Stimulated activated naive B cell treated with anti-CD40 and anti-IgM and Interleukin-4, amounts not matched to agents 10 μg/mL and 1 μg/mL and 100 μg/mL, for 72 hours (primary cell): ENCODE measurements around the gene C8B.

Source experiments
- ATAC-seq, 2 donors: fragments of 150-1000 bp; cut with Tn5 transposase; replicated peaks; 2 replicates each; pipeline ENCODE4 v1.10.0; 2021; ENCODE audit warnings: moderate library complexity in 1 of 2
- DNase-seq: peaks from one replicate; pipeline ENCODE4 v3.0.0; 2021
- H3K27ac Mint-ChIP-seq: one replicate; pipeline ENCODE4 v1.8.0; 2022; ENCODE audit warnings: mild to moderate bottlenecking, mixed read lengths
- H3K27me3 Mint-ChIP-seq, 2 donors: one replicate each; pipeline ENCODE4 v1.8.0; 2022; ENCODE audit warnings: mixed read lengths in 2 of 2
- H3K36me3 Mint-ChIP-seq, 2 donors: one replicate each; pipeline ENCODE4 v1.8.0; 2022; ENCODE audit warnings: mixed read lengths in 2 of 2, mild to moderate bottlenecking in 1 of 2
- H3K4me1 Mint-ChIP-seq, 2 donors: one replicate each; pipeline ENCODE4 v1.8.0; 2022; ENCODE audit warnings: mixed read lengths in 2 of 2, mild to moderate bottlenecking in 1 of 2
- H3K4me3 Mint-ChIP-seq, 2 donors: one replicate each; pipeline ENCODE4 v1.8.0; 2022; ENCODE audit warnings: mild to moderate bottlenecking in 2 of 2, mixed read lengths in 2 of 2, moderate library complexity in 1 of 2
- H3K9me3 Mint-ChIP-seq, 2 donors: one replicate each; pipeline ENCODE4 v1.8.0; 2022; ENCODE audit warnings: mixed read lengths in 2 of 2, mild to moderate bottlenecking in 1 of 2

C8B gene

DNA sequence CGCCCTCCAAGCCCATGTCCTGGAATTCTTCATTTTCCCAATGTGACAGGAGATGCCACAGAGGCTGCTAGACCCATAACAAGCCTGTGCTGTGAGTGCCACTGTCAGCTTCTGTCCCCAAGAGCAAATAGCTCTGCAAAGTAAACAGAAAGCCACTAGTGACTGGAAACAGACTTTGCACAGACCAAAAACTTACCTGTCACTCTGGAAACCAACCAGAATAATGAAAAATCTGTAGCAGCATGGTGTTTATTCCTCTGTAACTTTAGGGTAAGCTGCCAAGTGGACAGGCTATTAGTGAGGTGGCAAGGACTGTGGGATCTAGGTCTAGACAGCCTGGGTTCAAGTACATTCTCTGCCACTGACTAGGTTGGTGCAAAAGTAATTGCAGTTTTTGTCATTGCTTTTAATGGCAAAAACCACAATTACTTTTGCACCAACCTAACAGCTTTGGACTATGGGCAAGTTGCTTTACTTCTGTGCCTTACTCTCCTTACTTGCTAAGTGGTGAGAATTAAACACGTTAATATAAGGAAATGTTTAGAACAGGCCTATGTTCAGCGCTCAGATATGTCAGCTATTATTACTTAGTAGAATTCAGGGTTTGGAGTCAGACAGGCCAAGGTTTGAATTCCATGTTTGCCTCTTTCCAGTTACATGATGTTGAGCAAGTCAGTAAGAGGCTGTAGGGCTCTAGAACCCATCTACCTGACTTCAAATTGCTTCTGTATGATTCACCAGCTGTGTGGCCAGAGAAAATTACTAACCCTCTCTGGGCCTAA lies at the start of gene C8B:
TSS of gene C8B (minus strand) at position 100 of the 782 bp plus-strand sequence. CDS start at position 33, 67 bp downstream.
- Mint-ChIP-seq H3K4me3 (no peak within 1 kb of the TSS), H3K27ac (no peak within 1 kb of the TSS), H3K36me3 (no peaks in the 10 kb centered on the region), H3K27me3 (no peaks in the 10 kb centered on the region), H3K9me3 (no peaks in the 10 kb centered on the region), H3K4me1 (no peaks in the 10 kb centered on the region)
- DNase-seq (no peak), ATAC-seq (no peak)

GRCh38 chr1:57015071-57015470 lies 49.3 kb upstream of the C8B start:
- DNase-seq: no peak
- no peaks in the 10 kb centered on the region for H3K9me3 Mint-ChIP-seq
- H3K4me3 Mint-ChIP-seq: no peak overlapping the region
- H3K36me3 Mint-ChIP-seq: no peaks in the 10 kb centered on the region
- H3K27ac Mint-ChIP-seq: no peak overlapping the region
- ATAC-seq: no peak
- peaks cover 0 to 4% of the 10 kb centered on the region in 2 donors for H3K27me3 Mint-ChIP-seq
- no peaks in the 10 kb centered on the region for H3K4me1 Mint-ChIP-seq

- Mint-ChIP-seq H3K4me3 (no peak overlapping the region), H3K27me3 (peaks cover 0 to under 1% of the 10 kb centered on the region in 2 donors), H3K27ac (no peak overlapping the region), H3K4me1 (no peaks in the 10 kb centered on the region), H3K9me3 (no peaks in the 10 kb centered on the region), H3K36me3 (no peaks in the 10 kb centered on the region)
- DNase-seq (no peak), ATAC-seq (peak in 1 of 2 donors; percentile 48)
Measured at GRCh38 chr1:57013522-57013921, 47.7 kb upstream of the C8B start.

GRCh38 chr1:57012315-57012714 lies 46.5 kb upstream of the C8B start:
- DNase-seq (no peak), ATAC-seq (no peak)
- Mint-ChIP-seq H3K4me1 (no peaks in the 10 kb centered on the region), H3K9me3 (no peaks in the 10 kb centered on the region), H3K36me3 (no peaks in the 10 kb centered on the region), H3K4me3 (no peak overlapping the region), H3K27me3 (no peaks in the 10 kb centered on the region), H3K27ac (no peak overlapping the region)

- Mint-ChIP-seq H3K9me3 (no peaks in the 10 kb centered on the region), H3K4me1 (no peaks in the 10 kb centered on the region), H3K4me3 (no peak overlapping the region), H3K27me3 (no peaks in the 10 kb centered on the region), H3K27ac (no peak overlapping the region), H3K36me3 (no peaks in the 10 kb centered on the region)
- DNase-seq (no peak), ATAC-seq (no peak)
Measured at GRCh38 chr1:57010511-57010910, 44.7 kb upstream of the C8B start.

DNA sequence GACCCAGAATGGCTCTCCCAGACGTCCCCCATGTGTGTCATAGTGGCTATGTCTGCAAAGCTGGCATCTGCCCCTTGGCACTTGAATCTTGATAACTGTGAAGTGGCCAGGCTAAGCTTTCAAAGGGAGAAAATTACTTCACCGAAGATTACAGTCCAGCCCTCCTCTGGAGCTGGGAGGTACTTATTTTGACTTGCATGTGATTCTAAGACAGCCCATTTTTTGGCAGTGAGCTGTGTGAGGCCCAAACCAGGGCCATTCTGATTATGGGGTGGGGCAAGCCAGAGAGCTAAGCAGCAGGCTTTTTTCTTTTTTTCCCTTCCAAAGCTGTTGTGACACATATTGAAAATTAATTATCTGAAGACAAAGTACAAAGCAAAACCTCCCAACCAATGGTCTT lies 42.1 kb upstream of the C8B start:
- Mint-ChIP-seq H3K27ac (no peak overlapping the region), H3K27me3 (no peaks in the 10 kb centered on the region), H3K36me3 (no peaks in the 10 kb centered on the region), H3K9me3 (no peaks in the 10 kb centered on the region), H3K4me3 (no peak overlapping the region), H3K4me1 (no peaks in the 10 kb centered on the region)
- DNase-seq (no peak), ATAC-seq (no peak)

- ATAC-seq (no peak), DNase-seq (no peak)
- no peaks in the 10 kb centered on the region for H3K9me3 Mint-ChIP-seq
- no peaks in the 10 kb centered on the region for H3K4me1 Mint-ChIP-seq
- no peaks in the 10 kb centered on the region for H3K27me3 Mint-ChIP-seq
- H3K27ac Mint-ChIP-seq: no peak overlapping the region
- no peak overlapping the region for H3K4me3 Mint-ChIP-seq
- H3K36me3 Mint-ChIP-seq: no peaks in the 10 kb centered on the region
Measured at GRCh38 chr1:57007472-57007871, 41.7 kb upstream of the C8B start.

GRCh38 chr1:57003398-57004139 lies 37.8 kb upstream of the C8B start:
- peaks cover 4 to 6% of the 10 kb centered on the region in 2 donors for H3K27me3 Mint-ChIP-seq
- DNase-seq (no peak), ATAC-seq (no peak)
- H3K9me3 Mint-ChIP-seq: peaks cover 0 to 3% of the 10 kb centered on the region in 2 donors
- no peak overlapping the region for H3K27ac Mint-ChIP-seq
- H3K36me3 Mint-ChIP-seq: no peaks in the 10 kb centered on the region
- H3K4me3 Mint-ChIP-seq: no peak overlapping the region
- no peaks in the 10 kb centered on the region for H3K4me1 Mint-ChIP-seq

GRCh38 chr1:56995414-56996100 lies 29.7 kb upstream of the C8B start:
- H3K4me1 Mint-ChIP-seq: no peaks in the 10 kb centered on the region
- DNase-seq: no peak
- H3K4me3 Mint-ChIP-seq: no peak overlapping the region
- H3K27me3 Mint-ChIP-seq: peaks cover 0 to 14% of the 10 kb centered on the region in 2 donors
- H3K27ac Mint-ChIP-seq: no peak overlapping the region
- no peak for ATAC-seq
- H3K36me3 Mint-ChIP-seq: no peaks in the 10 kb centered on the region
- H3K9me3 Mint-ChIP-seq: peaks cover 0 to 1% of the 10 kb centered on the region in 2 donors

GRCh38 chr1:56993475-56993874 lies 27.7 kb upstream of the C8B start:
- DNase-seq (no peak), ATAC-seq (no peak)
- Mint-ChIP-seq H3K27me3 (peaks cover 0 to 16% of the 10 kb centered on the region in 2 donors), H3K4me1 (no peaks in the 10 kb centered on the region), H3K9me3 (peaks cover 0 to 1% of the 10 kb centered on the region in 2 donors), H3K36me3 (no peaks in the 10 kb centered on the region), H3K27ac (no peak overlapping the region), H3K4me3 (no peak overlapping the region)

DNA sequence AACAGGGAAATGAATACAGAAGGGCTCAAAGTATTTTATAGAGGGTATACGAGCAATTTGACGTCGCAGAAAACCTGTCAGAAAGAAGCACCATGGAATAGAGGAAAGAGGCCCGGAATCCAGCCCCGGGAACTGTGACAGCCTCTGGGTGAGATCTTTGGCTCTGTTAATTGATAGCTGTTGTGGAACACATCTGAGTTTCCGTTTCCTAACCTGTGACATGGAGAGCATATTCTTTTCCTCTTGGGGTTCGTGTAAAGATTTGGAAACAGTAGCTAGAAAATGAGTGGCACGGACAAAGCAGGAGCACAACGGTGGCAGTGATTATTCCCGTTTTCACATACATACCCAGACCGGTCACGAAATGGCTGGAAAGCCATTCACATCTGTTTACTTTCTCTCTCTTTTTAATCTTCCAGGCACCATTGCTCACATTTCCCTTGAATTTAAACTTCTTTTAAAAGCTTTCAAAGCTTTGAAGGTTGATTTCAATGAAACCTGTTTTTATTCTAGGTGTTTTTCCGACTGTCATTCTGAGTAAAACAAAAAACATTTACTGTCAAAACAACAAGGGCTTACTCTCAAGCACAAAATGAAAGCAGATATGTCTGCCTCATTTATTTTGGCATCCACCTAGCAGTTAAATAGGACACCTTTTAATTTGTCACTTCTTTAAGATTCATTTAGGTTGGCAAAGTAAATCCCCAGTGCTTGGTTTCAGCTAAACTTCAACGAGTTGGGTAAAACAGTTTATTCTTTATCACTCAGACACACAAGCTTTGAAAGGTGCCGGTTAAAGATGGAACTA lies 26.7 kb upstream of the C8B start:
- Mint-ChIP-seq H3K27me3 (peaks cover 0 to 16% of the 10 kb centered on the region in 2 donors), H3K4me3 (no peak overlapping the region), H3K27ac (no peak overlapping the region), H3K36me3 (no peaks in the 10 kb centered on the region), H3K4me1 (no peaks in the 10 kb centered on the region), H3K9me3 (peaks cover 0 to 1% of the 10 kb centered on the region in 2 donors)
- ATAC-seq (no peak), DNase-seq (no peak)

- DNase-seq (no peak), ATAC-seq (no peak)
- peaks cover 0 to 1% of the 10 kb centered on the region in 2 donors for H3K9me3 Mint-ChIP-seq
- H3K27ac Mint-ChIP-seq: no peak overlapping the region
- peaks cover 0 to 16% of the 10 kb centered on the region in 2 donors for H3K27me3 Mint-ChIP-seq
- H3K36me3 Mint-ChIP-seq: no peaks in the 10 kb centered on the region
- H3K4me3 Mint-ChIP-seq: no peak overlapping the region
- no peaks in the 10 kb centered on the region for H3K4me1 Mint-ChIP-seq
Measured at GRCh38 chr1:56991576-56991975, 25.8 kb upstream of the C8B start.

- no peaks in the 10 kb centered on the region for H3K9me3 Mint-ChIP-seq
- no peak overlapping the region for H3K27ac Mint-ChIP-seq
- no peak overlapping the region for H3K4me3 Mint-ChIP-seq
- DNase-seq (no peak), ATAC-seq (no peak)
- no peaks in the 10 kb centered on the region for H3K36me3 Mint-ChIP-seq
- no peaks in the 10 kb centered on the region for H3K4me1 Mint-ChIP-seq
- peaks cover 0 to 12% of the 10 kb centered on the region in 2 donors for H3K27me3 Mint-ChIP-seq
Measured at GRCh38 chr1:56986397-56986796, 20.6 kb upstream of the C8B start.

DNA sequence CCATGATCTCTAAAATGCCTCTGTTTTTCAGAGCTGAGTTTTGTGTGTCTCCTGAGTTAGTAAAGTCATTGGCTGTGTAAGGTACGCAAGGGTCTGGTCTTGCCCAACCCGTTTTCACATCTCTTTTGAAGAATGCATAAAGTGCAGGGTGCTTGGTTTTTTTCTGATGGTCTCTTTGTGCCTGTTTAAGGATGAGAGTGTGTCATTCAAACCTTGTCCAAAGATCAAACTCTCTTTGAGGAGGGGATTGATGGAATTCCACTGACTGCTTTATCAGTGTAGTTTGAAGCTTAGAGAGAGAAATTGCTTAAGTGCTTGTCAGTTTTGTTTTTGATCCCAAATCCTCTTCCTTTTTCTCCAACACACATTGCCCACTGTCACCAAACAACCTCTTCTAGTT lies 20.0 kb upstream of the C8B start:
- Mint-ChIP-seq H3K4me1 (no peaks in the 10 kb centered on the region), H3K36me3 (no peaks in the 10 kb centered on the region), H3K27ac (no peak overlapping the region), H3K27me3 (peaks cover 0 to 9% of the 10 kb centered on the region in 2 donors), H3K4me3 (no peak overlapping the region), H3K9me3 (no peaks in the 10 kb centered on the region)
- no peak for ATAC-seq
- DNase-seq: no peak
